Suprapubic skin (tissue), 3 donors: Measurements from ENCODE around the gene RPTOR.

ENCODE experiments used
- CTCF ChIP-seq, 2 donors: fragments of 200-600 bp in 1 of 2; fragments of 450-650 bp in 1 of 2; sonication (generic) in 1 of 2; IDR thresholded peaks; one replicate each; pipeline ENCODE4 v1.5.1; 2016 to 2019; ENCODE audit warnings: antibody characterized with exemption in 2 of 2, mild to moderate bottlenecking in 1 of 2, moderate library complexity in 1 of 2
- EP300 ChIP-seq: sonication (generic); formaldehyde crosslinking; IDR thresholded peaks from one replicate; pipeline ENCODE4 v1.6.1; 2017; ENCODE audit warnings: antibody characterized with exemption
- POLR2A ChIP-seq, 2 donors: fragments of 450-650 bp; IDR thresholded peaks; one replicate each; pipeline ENCODE4 v1.6.1; 2017; ENCODE audit warnings: antibody characterized with exemption in 2 of 2, mild to moderate bottlenecking in 2 of 2, moderate library complexity in 2 of 2

GRCh38 chr17:80664217-80664790, 119.7 kb downstream of the RPTOR start:
- TF ChIP-seq CTCF (IDR thresholded peaks at IDR 0.05), result no peak
- no peak for TF ChIP-seq POLR2A (IDR thresholded peaks at IDR 0.05)
- TF ChIP-seq EP300, result no peak
